Pulmonary artery endothelial cell (primary cell): ENCODE data around the gene TBC1D24. TPM values are rescaled to one million over a fixed set of nuclear protein-coding genes. Genes with fewer than 3 reads are reported as not detected.

Source experiments
- DNase-seq: peaks from one replicate; pipeline ENCODE4 v3.0.0-alpha.2; 2011; ENCODE audit warnings: low read depth, low spot score
- total RNA-seq: library from RNA; depleted of rRNA; stranded (reverse); fragments of >200 nt; gene quantifications from 2 replicates; pipeline ENCODE4 v1.2.3, GENCODE V29; 2014

The TBC1D24 gene
- total RNA-seq, 1 donor from 2014 or later = 12.8 TPM

DNA sequence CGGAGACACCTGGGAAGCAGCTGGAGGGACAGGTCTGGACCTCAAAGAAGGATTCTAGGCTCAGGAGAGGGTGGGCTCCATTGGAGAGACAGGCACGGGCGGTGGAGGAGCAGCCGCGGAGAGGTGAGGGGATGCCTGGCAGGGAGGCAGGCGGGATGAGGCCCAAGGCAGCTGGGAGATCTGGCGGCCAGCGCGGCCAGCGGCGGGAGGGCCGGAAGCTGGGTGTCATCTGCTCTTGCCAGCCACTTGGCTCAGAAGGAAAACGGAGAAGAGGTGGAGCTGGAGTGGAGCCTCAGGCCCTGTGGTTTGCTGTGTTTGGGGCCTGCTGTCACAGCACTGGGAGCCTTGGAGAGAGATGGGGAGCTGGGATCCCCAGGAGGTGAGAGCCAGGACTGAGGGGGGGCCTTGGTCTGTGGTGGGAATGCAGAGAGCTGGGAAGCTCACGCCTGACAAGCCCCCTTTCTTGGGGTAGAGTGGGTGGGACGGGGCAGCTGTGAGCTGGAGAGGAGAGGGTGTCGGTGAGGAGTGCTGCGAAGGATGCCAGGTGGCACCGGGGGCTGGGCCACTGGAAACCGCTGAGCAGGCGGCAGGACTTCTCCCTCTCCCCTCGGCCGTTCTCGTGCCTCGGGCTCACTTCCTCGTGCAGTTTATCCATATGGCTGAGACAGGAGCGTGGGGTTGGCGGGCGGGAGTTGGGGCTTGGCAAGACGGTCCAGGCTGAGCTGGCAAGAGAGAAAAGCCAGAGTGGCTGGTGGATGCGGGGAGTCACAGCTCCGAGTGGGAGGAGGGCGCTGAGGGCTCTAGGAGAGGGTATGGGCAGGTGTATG lies 8.0 kb downstream of the TBC1D24 start:
- DNase-seq = no peak

DNA sequence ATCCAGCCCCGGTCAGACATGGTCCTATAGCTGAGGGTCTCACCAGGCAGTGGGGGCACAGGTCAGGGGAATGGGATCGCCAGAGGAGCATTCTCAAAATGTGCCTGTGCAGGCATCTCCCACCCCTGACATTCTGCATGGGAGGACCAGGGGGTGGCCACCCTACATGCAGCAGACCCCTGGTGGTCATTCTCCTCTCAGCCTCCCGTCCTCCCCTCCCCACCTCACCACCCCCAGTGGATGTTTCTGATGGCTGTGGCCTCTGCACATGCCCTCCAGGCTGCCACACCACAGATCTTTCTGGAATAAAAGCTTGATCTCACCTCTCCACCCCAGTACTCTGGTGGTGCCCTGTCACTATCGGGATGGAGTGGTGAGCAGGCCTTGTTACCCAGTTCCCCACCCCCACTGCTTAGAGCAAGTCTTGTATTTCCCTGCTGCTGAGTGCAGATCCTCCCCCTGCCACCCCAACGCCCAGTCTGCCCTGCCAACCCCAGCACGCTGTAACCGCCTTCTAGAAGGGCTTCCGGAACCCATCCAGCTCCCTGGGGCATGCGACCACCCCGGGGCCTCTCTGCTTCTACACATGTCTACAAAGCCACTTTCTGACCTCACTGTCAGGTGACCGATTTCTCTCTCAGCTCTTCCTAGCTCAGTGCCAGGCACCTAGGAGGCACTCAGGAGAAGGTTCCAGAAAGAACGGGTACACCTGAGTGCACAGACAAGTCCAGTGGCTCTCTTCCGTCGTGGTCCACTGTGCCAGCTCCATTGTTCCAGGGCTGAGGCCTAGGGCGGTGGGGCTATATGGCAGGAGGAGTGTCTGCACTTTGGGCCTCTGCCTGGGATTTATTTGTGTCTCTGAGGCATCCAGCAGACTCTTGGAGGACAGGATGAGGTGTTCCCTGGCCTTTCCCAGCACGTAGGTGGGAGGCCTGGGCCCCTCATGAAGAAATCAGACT lies 9.3 kb downstream of the TBC1D24 start:
- DNase-seq = no peak

DNA sequence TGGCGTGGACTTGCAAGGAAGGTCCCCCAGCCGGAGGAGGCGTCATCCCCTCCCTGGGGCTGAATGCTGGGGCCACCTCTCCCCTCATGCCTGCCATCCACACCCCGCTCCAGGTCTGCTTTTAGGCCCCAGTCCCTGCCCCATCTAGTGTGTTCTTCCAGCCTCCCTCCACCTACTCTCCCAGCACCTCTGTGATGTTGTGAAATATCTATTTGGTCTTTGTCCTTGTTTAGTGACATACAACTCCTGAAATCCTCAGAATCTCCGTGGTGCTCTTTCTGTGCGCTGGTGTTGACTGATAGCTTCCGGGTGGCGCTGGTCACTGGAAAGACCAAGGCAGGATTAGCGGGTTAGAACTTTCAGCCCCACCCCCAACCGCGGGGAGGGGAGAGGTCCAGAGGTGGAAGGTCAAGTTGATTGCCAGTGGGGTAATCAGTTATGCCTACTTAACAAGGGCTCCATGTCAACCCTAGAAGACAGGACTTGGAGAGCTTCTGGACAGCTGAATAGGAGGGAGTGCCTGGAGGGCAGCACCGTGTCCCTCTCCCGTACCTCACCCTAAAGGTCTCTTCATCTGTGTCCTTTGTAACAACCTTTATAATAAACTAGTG lies 10.1 kb downstream of the TBC1D24 start:
- no peak for DNase-seq

DNA sequence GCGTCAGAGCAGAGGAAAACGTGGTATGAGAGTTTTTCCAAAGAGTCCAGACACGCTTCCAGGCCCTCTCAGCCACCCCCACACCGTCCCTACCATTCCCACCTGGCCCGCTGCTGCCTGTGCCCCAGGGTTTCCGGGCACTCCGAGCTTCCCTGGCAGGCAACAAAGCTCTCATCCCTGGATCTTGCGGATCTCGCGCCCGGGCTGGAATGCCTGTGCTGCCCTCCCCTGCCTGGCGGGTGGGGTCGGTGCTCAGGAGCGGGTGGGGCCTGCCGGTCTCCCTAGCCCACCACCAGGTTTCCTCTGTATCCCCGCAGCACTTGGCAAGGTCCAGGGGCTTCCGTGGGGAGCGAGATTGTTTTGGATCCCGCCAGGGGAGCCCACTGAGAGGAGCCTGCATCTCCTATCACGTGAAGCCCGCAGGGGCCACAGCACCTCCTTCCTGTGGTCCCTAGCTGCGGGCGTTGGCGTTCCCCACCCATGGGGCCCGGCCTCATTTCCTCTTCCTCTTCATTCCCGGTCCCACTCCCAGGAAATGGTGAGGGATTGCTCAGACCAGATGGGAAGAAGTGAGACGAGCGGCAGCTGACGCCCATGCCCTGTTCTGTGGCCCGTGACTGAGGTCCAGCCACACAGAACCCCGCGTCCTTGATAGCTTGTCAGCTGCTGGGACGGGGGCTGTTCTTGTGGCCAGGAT lies 11.0 kb downstream of the TBC1D24 start:
- DNase-seq = no peak

DNA sequence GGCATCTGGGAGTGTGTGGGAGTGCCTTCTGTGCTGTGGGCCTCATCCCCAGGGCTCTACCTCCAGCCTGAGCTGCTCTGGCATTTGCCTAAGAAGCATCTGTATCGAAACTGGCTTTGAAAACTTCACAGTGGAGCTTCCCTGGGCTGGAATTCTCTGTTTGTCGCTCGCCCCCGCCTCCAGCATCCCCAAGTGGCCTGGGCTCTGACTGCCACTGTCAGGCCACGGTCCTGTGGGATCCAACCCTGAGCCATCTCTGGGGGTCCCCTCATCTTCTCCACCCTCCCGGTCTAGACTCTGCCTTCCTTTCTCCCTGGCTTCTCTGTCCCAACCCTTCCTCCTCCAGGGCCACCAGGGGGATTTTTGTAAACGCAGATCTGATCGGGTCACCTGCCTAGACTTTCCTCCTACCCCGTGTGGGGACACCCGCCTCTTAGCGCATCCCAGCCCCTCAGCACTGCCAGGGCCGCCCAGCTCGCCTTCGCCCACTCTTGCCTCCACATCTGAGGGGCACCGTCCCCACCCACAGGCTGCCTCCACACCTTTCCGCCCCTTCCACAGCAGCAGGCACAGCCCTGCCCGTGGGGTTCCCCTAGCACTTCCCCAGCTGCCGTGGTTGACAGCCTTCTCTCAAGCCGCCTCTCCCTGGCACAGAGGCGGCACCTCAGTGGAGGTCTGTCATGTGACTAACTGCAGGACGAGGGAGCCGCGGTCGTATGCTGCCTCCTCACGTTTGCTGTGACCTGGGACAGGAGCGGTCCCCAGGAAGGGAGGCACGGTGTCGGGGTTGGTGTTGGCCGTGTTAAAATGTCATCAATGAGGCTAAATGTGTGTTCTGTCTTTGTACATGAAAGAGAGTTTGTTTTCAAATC lies 12.0 kb downstream of the TBC1D24 start:
- DNase-seq = no peak

DNA sequence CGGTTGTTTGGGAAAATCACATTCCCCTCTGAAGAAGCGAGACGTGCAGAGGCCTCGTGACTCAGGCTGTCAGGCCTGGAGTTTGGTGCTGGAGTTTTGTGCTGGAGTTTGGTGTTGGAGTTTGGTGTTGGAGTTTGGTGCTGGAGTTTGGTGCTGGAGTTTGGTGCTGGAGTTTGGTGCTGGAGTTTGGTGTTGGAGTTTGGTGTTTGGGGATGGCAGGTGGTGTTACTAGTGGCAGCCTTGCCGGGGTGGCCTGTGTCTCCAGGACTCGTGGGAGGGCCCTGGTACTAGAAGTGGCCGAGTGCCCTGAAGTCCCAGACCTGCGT lies 12.6 kb downstream of the TBC1D24 start:
- DNase-seq = no peak

DNA sequence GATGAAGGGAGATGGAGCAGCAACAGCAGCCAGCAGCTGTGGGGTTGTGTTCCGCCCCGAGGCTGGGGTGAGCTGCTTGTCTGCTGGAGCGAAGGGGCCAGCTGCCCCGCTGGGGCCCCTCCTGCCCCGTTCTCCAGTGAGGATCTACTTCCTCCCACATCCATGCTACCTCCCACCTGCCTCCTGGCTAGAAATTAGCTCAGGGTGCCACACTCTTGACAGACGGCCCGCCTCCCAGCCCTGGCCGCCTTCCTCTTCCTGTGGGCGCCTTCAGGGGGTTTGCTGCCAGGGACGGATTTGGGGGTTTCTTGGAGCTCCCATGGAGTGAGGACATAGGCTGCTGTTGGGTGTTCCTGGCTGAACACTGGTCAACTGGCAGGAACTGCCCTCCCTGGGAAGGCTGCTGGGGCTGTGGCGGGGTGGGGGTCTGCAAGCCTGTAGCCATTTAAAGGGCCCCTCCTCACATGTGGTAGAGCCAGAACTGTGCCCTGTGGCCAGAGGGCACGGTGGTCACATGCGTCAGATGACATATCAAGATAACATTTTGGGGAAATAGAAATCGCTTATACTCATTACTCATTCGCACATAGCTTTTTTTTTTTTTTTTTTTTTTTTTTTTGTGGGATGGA lies 13.1 kb downstream of the TBC1D24 start:
- DNase-seq = no peak

DNA sequence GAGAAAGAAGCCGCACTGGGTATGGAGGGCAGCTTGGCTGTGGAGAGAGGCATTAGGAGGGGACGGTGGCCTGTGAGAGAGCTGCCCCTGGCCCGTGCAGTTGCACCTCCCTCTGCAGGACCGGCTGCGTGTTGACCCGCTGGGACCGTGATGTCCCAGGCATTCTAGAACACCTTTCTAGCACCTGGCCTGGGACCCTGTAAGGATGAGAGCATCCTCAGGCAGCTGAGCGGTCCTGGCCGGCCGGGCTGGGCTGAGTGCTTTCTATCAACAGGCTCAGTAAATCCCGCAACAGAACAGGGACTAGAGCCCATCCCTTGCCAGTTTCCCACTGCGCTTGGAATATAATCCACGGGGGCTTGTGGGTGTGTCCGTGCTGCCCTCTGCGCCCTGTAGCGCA lies 14.7 kb downstream of the TBC1D24 start:
- DNase-seq = no peak

DNA sequence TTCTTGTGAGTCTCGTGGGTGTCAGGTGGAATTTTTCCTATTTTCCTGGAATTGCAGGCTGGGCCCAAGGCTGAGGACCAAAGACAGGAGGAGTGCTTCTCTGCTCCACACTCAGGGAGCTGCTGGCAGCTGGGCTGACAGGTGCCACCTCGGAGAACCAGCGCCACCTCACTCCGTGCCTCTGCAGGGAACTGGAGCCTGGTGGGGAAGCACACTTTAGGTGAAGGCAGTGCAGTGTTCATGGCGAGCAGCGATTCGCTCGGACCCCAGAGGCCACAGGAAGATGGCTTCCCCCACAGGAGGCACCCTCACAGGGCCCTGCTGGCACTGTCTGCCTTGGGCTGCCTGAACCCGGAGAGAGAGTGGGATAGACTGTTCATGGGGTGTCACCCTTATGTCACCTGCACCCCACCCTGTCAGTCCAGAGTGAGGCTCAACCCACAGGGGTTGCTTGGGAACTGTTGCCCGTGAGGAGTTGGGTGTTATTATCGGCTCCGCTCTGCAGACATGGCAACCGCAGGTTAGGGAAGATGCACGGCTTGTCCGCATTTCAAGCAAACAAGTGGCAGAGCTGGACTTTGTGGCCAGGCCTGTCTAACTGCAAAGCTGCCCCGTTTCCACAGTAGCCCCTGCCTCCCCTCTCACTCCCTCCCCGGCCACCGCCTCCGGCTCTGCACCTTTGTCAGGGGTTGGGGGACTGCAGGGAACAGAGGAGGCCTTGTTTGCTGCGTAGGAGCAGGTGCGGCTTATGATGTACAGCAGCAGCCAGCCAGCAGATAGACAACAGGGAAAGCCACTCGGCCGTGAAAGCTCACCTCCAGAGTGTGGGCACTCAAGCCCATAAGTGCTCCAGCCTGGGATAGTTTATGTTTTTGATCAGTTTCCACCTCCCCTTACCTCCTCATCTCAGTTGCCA lies 15.5 kb downstream of the TBC1D24 start:
- DNase-seq = no peak

DNA sequence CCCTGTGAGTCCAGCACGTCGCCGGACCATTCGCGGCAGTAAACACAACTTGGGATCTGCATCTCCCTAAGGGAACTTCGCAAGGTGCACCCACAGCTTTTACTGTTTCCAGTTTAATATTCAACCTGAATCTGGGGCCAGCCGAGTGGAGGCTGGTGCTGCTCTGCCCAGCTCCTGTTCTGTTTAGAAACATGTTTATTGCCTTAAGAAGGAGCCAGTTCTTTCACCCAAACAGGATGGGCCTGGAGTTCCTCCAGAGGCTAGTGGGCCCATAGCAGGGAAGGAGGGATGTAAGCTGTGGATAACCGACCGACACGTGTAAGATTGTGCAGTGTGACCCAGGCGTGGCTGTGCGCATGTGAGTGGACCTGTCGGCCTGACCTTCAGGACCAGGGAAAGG lies 17.4 kb downstream of the TBC1D24 start:
- no peak for DNase-seq

DNA sequence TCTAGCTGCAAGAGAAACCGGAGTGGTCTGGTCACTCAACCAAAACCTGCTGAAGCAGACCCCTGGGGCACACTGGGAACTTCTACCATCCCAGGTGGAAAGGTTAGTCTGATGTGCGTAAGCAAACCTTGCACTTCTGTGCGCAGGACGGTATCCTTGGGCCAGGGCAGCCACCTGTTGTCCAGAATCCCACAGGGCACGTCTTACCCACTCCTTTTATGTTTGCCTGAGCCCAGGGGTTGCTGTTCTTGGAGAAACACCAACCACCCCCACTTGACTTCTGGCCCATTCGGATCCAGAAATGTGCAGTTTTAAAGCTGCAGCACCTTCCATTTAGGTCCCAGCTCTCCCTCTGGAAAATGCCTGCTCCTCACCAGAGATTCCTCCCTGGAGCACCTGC lies 18.7 kb downstream of the TBC1D24 start:
- no peak for DNase-seq

DNA sequence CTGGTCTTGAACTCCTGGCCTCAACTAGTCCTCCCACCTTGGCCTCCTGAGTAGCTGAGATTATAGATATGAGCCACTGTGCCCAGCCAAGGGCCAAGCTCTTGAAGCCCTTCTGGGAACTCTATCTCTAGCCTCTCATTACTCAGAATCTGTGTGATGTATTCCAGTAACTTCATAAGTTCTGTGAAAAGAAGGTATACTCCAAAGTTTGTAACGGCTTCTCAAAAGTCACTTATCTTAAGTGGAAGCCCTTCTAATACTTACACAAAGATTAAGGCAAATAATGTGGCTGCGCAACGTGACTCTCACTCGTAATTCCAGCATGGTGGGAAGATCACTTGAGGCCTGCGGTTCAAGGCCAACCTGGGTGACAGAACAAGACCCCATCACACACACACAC lies 19.7 kb downstream of the TBC1D24 start:
- no peak for DNase-seq

DNA sequence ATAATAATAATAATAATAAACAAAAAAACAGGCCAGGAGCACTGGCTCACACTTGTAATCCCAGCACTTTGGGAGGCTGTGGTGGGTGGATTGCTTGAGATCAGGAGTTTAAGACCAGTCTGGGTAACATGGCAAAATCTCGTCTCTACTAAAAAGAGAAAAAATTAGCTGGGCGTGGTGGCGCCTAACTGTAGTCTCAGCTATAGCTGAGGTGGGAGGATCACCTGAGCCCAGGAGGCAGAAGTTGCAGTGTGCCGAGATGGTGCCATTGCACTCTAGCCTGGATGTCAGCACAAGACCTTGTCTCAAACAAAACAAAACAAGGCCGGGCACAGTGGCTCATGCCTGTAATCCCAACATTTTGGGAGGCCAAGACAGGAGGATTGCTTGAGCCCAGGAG lies 20.1 kb downstream of the TBC1D24 start:
- no peak for DNase-seq

DNA sequence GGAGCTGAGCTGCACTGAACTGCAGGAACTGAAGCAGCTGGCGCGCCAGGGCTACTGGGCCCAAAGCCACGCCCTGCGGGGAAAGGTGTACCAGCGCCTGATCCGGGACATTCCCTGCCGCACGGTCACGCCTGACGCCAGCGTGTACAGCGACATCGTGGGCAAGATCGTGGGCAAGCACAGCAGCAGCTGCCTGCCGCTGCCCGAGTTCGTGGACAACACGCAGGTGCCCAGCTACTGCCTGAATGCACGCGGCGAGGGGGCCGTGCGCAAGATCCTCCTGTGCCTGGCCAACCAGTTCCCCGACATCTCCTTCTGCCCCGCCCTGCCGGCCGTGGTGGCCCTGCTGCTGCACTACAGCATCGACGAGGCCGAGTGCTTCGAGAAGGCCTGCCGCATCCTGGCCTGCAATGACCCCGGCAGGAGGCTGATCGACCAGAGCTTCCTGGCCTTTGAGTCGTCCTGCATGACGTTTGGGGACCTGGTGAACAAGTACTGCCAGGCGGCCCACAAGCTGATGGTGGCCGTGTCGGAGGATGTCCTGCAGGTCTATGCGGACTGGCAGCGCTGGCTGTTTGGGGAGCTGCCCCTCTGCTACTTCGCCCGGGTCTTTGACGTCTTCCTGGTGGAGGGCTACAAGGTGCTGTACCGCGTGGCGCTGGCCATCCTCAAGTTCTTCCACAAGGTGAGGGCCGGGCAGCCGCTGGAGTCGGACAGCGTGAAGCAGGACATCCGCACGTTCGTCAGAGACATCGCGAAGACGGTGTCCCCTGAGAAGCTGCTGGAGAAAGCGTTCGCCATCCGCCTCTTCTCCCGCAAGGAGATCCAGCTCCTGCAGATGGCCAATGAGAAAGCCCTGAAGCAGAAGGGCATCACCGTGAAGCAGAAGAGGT lies 21.5 kb downstream of the TBC1D24 start:
- no peak for DNase-seq

DNA sequence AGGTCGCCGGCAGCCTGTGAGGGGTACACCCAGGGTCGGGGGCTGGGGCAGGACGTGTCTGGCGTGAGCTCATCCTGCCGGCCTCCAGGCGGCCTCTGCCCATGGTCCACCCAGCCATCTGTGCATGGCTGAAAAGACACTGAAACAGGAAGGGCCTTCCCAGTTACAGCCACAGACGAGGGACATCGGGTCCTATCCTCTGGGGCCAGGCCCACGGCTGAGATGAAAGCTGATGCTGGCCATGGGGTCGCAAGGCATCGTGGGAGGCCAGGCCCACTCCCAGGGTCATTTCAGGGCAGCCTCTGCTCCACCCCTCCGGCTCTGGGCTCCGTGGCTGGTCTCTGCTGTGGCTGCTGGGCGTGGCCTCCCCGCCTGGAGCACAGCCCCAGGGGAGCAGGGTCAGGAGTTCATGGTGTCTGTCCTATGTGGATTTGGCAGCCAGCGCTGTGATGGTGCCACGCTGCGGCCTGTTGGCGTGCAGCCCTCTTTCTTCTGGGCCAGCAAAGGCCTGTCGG lies 22.2 kb downstream of the TBC1D24 start:
- DNase-seq = no peak

DNA sequence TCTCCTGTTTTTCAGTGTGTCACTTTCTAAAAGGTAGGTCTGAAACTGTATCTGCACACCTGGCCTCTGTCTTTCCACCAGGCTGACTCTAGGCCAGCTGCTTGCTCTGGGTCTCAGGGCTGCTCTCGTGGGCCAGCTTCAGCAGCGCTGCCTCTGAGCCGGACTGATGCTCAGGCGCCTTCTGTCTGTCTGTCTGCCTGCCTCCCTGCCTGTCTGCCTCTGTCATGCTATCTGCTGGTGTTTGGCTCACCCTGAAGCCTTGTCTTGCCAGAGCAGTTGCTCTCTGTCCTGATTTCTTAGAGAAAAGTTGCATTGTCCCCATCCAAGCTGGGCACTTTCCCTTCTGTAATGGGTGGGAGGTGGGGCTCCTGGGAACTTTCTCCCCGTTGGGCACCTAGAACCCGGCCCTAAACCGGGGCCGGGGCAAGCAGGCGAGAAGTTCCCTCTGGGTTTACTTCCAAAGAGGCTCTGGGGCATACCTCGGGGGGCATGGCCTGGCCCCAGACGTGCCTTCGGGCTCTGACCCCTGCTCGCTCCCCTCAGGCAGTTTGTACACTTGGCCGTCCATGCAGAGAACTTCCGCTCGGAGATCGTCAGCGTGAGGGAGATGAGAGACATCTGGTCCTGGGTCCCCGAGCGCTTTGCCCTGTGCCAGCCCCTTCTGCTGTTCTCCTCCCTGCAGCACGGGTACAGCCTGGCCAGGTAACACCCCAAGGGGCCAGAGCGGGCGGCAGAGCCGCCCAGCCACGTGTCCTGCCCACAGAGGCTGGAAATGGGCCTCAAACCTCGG lies 23.0 kb downstream of the TBC1D24 start:
- DNase-seq = no peak
